ENCODE measurements around the gene ARHGAP10.
"Not testable (repeated sequence)": the region's sequence is repeated elsewhere in the genome, so short reads cannot be mapped to it uniquely, and the experiment has no call there.

Gene ARHGAP10

DNA sequence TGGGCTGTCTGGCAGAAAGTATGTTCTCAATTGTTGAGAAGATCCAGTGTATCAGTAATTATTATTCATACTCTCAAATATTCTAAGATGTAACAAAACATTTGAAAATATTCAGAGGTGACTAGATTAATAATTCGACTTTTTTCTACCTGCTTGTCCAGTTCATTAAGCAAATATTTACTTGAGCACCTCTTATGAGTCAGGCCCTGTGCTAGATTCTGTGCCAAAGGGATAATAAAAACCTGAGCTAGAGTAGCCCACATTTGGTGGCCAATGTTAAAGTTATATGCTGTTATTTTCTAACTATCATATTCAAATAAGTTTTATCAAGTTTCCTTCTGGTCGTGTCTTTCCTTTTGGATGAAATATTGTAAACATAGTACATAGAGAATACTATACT lies 58.5 kb downstream of the ARHGAP10 start:
- no peak overlapping the region for H3K4me3 ChIP-seq (ENCODE audit: low read depth, low read length)
- no peak for TF ChIP-seq CTCF (IDR thresholded peaks at IDR 0.05; ENCODE audit: borderline replicate concordance, insufficient read depth, low read depth, low read length)

- no peak for TF ChIP-seq CTCF (IDR thresholded peaks at IDR 0.05; ENCODE audit: borderline replicate concordance, insufficient read depth, low read depth, low read length)
- no peak overlapping the region for H3K4me3 ChIP-seq (ENCODE audit: low read depth, low read length)
Observed at GRCh38 chr4:147791341-147791740, 59.5 kb downstream of the ARHGAP10 start.

DNA sequence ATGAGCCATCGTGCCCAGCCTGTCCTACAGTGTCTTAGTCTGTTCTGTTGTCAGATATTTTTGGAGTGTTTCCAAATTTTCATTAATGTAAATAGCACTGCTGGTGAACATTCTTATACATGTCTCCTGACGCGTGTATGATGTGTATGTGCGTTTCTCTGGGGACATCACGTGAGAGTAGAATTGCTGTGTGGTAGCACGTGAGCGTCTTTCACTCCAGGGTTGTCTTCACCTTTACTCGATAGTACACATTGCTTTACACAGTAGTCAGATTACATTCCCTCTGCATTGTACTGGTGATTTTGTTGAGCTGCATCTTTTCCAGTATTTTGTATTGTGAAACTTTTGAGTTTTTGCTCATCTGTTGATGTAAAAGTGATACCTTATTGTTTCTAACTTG lies 60.0 kb downstream of the ARHGAP10 start:
- H3K4me3 ChIP-seq (ENCODE audit: low read depth, low read length): no peak overlapping the region
- no peak for TF ChIP-seq CTCF (IDR thresholded peaks at IDR 0.05; ENCODE audit: borderline replicate concordance, insufficient read depth, low read depth, low read length)

GRCh38 chr4:147793569-147794313 lies 61.9 kb downstream of the ARHGAP10 start:
- no peak overlapping the region for H3K4me3 ChIP-seq (ENCODE audit: low read depth, low read length)
- no peak for TF ChIP-seq CTCF (IDR thresholded peaks at IDR 0.05; ENCODE audit: borderline replicate concordance, insufficient read depth, low read depth, low read length)

DNA sequence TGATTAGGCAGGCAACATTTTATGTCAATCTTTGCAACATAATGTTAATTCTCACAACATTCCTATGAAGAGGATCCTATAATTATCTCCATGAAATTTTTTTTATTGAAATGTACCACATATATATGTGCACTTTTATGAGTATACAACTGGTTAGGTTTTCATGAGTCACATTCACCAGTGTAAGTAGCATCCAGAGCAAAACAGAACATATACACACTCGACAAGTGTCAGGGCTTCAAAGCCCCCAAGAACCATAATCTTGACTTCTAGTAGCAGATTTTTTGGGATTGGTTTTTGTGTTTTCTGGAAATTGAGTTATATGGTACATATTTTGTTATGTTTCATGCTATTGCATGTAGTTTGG lies 62.4 kb downstream of the ARHGAP10 start:
- no peak for TF ChIP-seq CTCF (IDR thresholded peaks at IDR 0.05; ENCODE audit: borderline replicate concordance, insufficient read depth, low read depth, low read length)
- H3K4me3 ChIP-seq (ENCODE audit: low read depth, low read length): no peak overlapping the region

DNA sequence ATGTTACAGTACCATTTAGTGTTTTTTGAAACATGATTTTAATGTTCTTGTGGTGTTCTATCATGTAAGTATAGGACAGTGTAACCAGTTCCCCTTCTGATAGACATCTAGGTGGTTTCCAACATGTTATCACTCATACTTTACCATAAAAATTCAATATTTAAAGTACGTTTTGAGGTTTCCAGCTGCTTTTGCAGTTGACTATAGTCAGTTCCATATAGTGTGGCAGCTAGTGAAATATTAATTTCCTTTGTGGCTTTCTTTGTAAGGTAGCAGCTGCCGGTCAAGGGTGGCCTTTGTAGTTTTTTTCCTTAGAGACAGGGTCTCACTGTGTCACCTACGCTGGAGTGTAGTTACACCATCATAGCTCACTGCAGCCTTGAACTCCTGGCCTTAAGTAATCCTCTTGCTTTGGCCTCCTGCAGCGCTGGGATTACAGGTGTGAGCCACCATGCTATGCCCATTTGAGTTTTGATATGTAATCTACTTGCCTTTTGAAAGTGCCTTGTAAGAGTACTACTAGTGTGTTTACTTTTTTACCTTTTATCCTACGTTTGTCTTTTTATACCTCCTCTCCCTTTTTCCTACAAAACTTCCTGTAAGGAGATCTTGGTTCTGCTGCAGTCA lies 63.0 kb downstream of the ARHGAP10 start:
- TF ChIP-seq CTCF (IDR thresholded peaks at IDR 0.05; ENCODE audit: borderline replicate concordance, insufficient read depth, low read depth, low read length): no peak

GRCh38 chr4:147799057-147799456 lies 67.2 kb downstream of the ARHGAP10 start:
- H3K4me3 ChIP-seq (ENCODE audit: low read depth, low read length): not testable (repeated sequence)

More for the DNA sequence above, 63.0 kb downstream of the ARHGAP10 start:
- H3K4me3 ChIP-seq (ENCODE audit: low read depth, low read length): no peak overlapping the region

Measured in GM12875 (cell line).